KG1 (cell line): ENCODE data around the gene TAF1B.
"Not testable (repeated sequence)": the region's sequence is repeated elsewhere in the genome, so short reads cannot be mapped to it uniquely, and the experiment has no call there.

ENCODE experiments used
- DNase-seq: peaks from one replicate; lab custom pipeline; 2025; lab: John Stamatoyannopoulos, UW

The TAF1B gene

GRCh38 chr2:9885036-9885684 is 41.9 kb downstream of the TAF1B start:
- no peak for DNase-seq

GRCh38 chr2:9887513-9887912 is 44.2 kb downstream of the TAF1B start:
- no peak for DNase-seq

GRCh38 chr2:9889812-9890261 is 46.6 kb downstream of the TAF1B start:
- DNase-seq: no peak

- DNase-seq: no peak
Observed at GRCh38 chr2:9892236-9892635, 49.0 kb downstream of the TAF1B start.

GRCh38 chr2:9895669-9896590 is 52.7 kb downstream of the TAF1B start:
- DNase-seq: no peak

- no peak for DNase-seq
Observed at GRCh38 chr2:9897331-9897737, 54.1 kb downstream of the TAF1B start.

- DNase-seq: no peak
Observed at GRCh38 chr2:9897846-9898245, 54.6 kb downstream of the TAF1B start.

- DNase-seq: no peak
Observed at GRCh38 chr2:9905413-9905812, 62.1 kb downstream of the TAF1B start.

- DNase-seq: no peak
Observed at GRCh38 chr2:9907402-9907801, 64.1 kb downstream of the TAF1B start.

GRCh38 chr2:9908639-9909038 is 65.4 kb downstream of the TAF1B start:
- no peak for DNase-seq

- DNase-seq: no peak
Observed at GRCh38 chr2:9909106-9909505, 65.8 kb downstream of the TAF1B start.

GRCh38 chr2:9910699-9911098 is 67.4 kb downstream of the TAF1B start:
- DNase-seq: no peak

GRCh38 chr2:9912468-9912867 is 69.2 kb downstream of the TAF1B start:
- no peak for DNase-seq

- no peak for DNase-seq
Observed at GRCh38 chr2:9914384-9915065, 71.3 kb downstream of the TAF1B start.

GRCh38 chr2:9918275-9918674 is 75.0 kb downstream of the TAF1B start:
- no peak for DNase-seq

GRCh38 chr2:9919512-9919911 is 76.2 kb downstream of the TAF1B start:
- DNase-seq: no peak

GRCh38 chr2:9927020-9927419 is 83.7 kb downstream of the TAF1B start:
- DNase-seq: not testable (repeated sequence)

GRCh38 chr2:9937258-9937657 is 94.0 kb downstream of the TAF1B start:
- DNase-seq: no peak

- no peak for DNase-seq
Observed at GRCh38 chr2:9937968-9938367, 94.7 kb downstream of the TAF1B start.

GRCh38 chr2:9939587-9940485 is 96.6 kb downstream of the TAF1B start:
- DNase-seq: no peak

- no peak for DNase-seq
Observed at GRCh38 chr2:9941196-9941995, 98.1 kb downstream of the TAF1B start.
